NCI-H187 (cell line): ENCODE measurements around the gene LCE1E.

Experiments
- DNase-seq, 2 experiments: peaks; one replicate each; lab custom pipeline; 2025; lab: John Stamatoyannopoulos, UW

Gene LCE1E, protein sequence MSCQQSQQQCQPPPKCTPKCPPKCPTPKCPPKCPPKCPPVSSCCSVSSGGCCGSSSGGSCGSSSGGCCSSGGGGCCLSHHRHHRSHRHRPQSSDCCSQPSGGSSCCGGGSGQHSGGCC

DNA sequence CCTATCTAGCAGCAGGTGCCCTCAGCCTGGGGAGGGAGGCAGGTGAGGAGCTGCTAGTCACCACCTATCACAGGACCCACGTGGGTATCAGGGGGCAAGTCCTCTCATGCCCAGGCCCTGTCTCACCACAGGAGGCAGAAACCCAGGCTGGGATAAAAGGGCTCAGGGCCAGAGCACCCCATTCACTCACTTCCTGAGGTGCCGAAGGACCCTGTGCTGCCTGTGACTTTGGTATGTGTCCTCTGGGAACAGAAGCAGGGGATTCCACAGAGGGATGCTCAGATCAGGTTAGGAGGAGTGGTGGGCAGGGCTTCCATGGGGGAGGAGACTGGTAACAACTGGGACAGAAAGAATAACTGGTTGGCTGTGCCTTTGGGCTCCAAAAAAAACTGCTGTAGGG lies at the start of gene LCE1E:
Gene LCE1E, plus strand, starts transcription at position 181 of the 400 bp plus-strand sequence. CDS start 1,043 bp downstream, outside the sequence.
- no peak for DNase-seq

DNA sequence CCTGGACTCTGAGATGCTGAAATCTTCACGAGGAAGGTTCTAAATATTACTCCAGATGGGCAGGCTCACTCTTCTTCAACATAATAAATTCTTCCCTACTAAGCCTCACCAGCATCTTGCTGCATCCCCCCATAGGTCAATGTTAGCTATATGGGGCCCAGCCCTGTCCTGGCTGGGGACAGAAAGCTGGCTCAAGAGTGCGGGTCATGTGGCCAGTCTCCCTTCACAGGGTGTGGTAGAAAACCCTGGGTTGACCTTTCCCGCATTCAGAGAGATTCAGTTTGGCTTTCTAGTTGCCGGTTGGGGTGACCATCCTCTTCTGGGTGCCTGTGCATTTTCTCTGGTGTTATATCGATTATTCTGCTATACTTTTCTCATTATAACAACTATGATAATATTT lies 48.1 kb upstream of the LCE1E start:
- DNase-seq: no peak

DNA sequence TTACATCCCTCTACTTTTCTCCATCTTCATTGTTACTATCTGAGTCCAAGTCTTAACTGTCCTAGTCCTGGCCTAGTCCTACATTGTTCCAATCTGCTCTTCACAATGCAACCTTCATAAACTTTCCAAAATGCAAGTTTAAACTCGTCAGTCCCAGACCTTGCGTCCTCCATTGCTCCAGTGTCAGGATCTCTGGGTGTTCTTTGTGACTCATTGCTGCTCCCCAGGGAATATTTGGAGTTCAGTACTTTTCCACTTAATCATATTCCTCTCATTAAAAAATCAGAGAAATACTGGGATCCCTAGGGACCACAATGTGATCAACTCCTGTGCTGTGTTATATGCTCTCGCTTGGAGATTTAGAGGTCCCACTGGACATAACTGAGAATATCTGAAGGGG lies 46.2 kb upstream of the LCE1E start:
- DNase-seq: no peak

DNA sequence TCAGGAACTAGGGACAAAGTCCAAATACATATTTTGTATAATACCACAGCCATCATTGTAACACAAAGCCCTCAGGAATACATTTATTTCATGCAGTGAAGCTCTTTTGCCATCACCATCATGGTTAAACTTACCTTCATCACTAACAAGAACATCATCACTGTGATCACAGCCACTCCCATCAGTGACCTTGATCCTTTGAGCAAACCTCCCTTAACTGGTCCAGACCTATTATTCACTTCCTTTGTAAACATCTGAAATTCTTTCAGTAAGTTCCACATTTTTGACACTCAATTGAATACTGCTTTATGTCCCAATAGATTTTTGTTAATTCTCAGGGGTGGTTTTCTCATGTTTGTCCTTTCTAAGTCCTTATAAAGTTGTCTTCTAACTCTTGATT lies 44.4 kb upstream of the LCE1E start:
- no peak for DNase-seq

DNA sequence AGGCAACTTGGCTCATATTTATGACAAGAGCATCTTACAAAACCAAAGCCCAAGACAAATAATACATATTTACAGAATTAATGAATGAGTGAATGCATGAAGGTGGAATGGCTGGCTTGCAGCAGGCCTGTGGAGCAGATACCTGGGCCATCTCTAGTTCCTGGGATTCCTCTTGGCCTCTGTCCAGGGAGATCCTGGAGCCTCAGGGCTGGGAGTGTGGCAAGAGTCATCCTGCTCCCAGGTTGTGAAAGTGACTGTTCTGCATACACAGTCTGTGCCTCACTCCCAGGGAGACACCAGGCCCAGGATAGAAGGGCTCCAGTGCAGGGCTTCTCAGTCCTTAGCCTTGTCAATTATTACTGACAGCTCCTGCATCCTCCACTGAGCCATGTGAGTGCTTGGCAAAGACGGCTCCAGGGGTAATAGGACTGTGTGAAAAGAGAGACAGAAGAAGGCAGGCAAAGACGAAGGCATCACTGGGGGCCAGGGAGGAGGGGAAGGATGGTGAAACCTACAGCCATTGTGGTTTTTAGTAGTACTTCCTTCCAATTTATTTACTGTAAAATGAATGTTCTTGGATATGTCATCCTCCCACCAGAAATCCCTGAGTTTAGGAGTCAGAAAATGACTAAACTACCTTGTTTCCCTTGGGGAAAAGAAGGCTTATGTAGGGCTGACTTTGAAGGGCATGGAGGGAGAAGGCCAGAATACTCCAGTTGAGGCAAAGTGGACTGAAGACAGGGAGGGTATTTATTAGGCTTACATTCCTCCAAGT lies 42.5 kb upstream of the LCE1E start:
- DNase-seq: no peak

DNA sequence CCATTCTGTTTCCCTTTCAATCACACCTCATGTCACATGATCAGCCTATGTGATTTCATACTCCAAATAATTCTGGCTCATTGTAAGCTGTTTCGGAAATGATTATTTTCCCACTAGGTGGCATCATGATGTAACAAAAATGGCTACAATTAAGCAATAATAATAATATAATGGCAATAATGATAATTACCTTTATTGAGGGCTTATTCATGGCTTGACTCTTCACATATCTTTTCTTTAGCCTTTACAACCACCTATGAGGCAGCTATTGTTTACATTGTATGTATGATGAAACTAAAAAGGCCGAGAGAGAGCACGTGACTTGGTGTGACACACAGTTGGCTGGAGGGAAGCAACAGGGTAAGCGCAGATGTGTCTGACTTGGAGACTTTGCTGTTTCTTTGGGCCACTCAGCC lies 40.8 kb upstream of the LCE1E start:
- no peak for DNase-seq

DNA sequence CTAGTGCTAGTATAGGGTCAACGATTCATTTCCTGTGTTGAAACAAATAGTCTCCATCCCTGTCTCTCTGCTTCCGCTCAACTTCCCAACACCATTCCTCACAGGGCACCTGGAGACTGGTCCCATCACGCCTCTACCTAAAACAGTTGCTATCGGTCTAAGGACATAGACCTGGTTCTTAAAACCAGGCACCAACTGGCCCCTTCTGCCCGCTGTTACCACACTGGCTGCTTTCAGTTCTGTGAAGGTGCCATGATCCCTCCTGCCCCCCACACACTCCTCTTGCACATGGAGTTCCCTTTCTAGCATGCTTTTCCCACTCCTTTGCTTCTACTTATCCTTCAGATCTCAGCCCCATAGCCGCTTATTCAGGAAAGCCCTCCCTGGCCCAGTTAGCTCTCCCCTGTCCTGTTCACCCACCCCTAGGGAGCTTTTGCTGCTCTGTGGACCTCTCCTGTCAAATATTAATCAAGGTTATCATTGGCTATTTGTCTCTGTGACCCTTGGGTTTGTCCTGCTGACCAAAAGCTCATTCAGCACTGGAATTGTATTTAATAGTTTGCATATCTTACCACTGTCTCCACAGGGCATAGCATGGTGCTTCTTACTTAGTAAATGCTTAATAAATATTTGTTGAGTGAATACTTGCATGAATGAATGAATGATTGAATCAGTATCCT lies 40.2 kb upstream of the LCE1E start:
- DNase-seq: no peak

DNA sequence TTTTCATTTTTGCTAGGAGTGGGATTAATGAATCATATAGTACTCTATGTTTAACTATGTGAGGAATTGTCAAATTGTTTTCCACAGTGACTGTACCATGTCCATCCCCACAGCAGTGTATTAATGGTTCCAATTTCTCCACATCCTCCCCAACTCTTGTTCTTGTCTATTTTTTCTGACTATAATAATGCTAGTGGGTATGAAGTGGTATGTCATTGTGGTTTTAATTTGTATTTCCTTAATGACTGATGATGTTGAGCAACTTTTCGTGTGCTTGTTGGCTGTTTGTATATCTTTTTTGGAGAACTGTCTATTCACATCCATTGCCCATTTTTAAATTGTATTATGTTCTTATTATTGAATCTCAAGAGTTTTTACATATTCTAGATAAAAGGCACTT lies 38.2 kb upstream of the LCE1E start:
- DNase-seq: no peak

DNA sequence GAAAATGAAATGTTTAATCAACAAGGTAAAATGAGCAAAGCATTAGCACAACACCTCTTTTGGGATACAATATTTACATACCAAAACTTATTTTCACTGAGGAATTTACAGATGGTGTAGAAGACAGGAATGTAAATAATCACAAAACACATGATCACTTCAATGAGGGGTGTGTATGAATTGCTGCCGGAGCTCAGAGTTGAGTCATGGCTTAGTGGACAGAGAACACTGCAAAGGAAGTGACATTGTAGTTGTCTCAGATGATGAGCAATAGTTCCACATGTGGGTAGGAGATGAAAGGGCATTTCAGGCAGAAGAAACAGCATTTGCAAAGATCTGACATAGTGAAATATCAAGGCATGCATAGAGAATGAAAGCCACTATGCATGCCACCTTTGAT lies 33.8 kb upstream of the LCE1E start:
- no peak for DNase-seq

DNA sequence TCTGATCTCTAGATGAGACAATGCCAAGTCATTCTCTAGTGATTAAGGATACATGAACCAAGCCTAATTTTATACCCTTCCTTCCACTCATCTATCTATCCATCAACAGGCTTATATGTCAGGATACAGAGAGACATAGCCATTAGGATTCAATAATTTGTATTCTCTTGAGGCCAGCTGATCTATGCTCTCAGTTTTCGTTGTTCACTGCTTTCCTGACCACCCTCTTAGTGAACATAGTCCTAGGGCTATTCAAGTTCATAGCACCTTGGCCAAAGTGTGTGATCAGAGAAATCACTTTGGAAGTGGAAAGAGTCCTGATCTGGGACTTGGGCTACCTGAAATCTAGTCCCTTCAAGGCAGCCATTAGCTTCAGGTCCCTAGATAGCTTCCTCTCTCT lies 32.5 kb upstream of the LCE1E start:
- DNase-seq: no peak

DNA sequence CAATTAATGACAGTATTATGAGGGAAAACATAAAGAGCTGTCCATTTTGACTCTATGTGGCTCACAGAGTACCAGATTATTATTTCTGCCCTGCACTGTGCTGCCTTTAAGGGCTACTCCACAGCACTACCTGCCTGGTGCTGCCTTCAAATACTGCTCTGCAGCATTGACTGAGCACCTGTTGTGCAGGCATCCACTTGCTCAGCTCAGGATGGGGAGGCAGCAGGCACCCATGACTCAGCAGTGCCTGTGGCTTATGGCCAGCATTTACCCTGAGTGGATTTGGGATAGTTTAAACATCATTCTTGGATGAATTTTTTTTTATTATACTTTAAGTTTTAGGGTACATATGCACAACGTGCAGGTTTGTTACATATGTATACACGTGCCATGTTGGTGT lies 29.2 kb upstream of the LCE1E start:
- no peak for DNase-seq

DNA sequence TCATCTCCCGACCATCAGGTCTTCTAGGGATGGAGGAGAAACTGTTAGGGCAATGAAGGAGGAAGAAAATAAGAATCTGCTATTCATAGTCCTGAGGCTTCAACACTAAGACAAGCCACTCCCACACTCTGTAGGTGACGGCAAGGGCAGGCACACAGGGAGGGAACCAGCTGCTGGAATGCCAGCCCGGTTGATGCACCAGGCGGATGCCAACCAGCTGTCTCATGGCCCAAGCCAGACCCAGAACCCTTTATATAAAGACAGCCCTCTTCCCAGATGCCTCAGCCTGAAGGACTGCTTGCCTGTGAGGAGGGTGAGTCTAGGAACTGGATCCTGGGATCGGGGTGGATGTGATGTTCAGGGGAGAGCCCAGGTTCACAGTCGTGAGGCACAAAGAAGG lies 28.3 kb upstream of the LCE1E start, which contains the start of gene KPRP:
Gene KPRP, plus strand, starts transcription at position 279 of the 400 bp plus-strand sequence. CDS start 1,564 bp downstream, outside the sequence.
- DNase-seq: no peak

DNA sequence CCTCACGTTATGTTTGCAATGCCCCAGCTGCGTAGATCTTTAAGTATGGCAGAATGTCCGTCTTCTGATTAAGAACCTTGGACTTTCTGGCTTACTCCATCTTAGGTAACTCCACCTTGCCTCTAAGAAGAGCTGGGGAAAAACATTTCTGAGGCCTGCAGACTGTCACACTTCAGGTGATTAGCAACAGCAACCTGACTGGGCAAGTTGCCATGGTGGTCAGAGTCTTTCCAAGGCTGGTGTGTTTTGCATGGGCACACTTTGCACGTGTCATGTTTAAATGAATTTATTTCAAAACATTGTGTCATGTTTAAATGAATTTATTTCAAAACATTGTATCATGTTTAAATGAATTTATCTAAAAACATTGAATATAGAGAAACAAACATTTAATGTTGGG lies 27.4 kb upstream of the LCE1E start:
- DNase-seq: no peak

DNA sequence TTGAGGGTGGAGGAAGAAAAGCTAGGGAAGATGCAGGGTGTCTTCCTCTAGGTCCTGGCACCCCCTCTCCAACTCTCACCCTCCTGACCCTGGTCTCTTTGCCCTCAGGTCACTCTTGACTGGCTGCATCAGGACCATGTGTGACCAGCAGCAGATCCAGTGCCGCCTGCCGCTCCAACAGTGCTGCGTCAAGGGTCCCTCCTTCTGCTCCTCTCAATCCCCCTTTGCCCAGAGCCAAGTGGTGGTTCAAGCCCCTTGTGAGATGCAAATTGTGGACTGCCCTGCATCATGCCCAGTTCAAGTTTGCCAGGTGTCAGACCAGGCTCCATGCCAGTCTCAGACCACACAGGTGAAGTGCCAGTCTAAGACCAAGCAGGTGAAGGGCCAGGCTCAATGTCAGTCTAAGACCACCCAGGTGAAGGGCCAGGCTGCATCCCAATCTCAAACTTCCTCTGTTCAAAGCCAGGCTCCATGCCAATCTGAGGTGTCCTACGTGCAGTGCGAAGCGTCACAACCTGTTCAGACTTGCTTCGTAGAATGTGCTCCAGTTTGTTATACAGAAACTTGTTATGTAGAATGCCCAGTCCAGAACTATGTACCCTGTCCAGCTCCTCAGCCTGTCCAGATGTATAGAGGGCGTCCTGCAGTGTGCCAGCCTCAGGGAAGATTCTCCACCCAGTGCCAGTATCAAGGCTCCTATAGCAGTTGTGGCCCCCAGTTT lies 26.4 kb upstream of the LCE1E start:
- no peak for DNase-seq

DNA sequence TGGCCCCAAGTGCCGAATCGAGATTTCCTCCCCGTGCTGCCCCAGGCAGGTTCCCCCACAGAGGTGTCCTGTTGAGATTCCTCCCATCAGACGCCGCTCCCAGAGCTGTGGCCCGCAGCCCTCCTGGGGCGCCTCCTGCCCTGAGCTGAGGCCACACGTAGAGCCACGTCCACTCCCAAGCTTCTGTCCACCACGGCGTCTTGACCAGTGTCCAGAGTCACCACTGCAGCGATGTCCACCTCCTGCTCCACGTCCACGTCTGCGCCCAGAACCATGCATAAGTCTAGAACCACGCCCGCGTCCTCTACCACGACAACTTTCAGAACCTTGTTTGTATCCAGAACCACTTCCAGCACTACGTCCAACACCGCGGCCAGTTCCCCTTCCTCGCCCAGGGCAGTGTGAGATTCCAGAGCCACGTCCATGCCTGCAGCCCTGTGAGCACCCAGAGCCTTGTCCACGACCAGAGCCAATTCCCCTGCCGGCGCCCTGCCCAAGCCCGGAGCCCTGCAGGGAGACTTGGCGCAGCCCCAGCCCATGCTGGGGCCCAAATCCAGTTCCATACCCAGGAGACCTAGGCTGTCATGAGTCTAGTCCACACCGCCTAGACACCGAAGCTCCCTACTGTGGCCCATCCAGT lies 25.4 kb upstream of the LCE1E start:
- DNase-seq: no peak

DNA sequence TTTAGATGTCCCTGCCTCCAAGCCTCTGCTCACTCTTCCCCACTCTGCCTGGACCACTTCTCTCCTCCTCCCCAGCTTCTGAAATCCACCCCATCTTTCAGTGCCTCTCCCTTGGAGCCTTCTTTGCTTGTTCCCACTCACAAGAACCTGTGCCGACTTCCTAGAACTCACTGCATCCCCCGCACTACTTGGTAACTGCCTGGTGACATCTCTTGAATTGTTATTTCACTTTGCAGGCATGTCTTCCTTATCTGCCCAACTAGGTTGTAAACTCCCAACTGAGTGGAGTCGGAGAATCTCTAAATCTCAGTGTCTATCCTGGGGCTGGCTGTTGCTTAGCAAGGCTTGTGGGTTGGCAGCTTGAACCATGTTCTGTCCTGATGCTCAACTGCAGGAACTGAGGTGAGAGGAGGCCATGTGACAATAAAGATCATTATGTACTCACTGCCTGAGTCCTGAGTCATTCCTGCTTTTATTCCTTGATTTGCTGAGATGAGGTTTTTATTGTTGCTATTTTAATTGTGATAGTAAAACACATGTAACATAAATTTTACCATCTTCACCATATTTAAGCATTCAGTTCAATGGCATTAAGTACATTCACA lies 24.3 kb upstream of the LCE1E start:
- no peak for DNase-seq

DNA sequence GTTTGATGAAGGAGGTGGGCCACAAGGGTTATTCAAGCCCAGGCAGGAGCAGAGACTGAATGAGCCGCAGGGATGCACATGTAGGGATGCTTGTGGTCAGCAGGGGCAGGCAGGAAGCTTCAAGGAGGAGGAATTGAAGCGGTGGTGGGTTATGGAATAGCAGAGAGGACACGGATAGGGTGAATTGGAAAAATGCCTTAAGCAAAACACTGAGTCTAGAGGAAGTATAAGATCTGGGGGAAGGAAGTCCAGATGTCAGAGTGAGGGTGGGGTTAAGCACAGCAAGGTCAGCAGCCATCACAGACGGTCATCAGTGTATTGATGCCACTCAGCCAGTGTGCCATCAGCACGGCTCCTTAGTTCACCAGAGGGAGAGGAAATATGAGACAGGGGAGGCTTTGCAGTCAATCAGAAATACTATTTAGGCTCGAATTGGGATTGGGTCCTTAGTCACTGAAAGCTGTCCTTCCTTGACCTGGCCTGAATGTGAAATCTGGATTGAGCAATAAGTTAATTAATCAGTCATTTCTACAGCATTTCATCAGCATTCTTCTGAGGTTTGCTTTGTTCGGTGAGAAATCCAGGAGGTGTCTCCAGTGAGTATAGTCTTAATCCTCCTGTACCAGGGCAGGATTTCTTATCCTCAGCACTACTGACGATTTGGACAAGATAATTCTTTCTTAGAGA lies 17.1 kb upstream of the LCE1E start:
- DNase-seq: no peak

DNA sequence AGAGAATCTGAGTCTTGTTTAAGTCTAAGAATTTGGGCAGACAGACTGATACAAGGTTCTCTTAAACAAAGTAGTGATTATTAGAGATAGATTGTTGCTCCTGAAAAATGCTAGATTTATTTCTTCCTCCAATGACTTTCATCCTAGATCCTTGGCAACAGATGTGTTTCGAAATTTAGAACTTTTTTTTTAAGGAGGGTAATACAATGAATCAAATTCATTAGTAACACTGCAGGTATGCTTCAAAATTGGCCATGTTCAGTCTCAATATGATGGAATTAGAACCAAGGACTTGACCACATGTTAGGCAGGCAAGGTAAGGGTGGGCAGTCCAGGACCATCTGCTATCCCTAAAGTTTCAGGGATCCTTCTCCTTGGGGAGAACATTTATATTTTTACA lies 15.6 kb upstream of the LCE1E start:
- no peak for DNase-seq

DNA sequence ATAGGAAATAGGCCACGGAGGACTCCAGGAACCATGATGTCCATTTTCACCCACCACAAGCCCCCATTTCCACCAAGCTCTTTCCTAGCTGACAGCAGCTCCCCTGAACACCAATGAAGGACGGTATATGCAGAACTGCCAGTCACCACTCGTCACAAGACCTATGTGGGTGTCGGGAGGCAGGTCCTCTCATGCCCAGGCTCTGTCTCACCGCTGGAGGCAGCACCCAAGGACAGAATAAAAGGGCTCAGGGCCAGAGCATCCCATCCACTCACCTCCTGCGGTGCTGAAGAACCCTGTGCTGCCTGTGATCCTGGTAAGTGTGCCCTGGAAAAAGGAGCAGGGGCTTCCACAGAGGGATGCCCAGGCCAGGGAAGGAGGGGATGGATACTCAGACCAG lies 11.2 kb upstream of the LCE1E start, which contains the start of gene LCE1F:
Gene LCE1F, plus strand, starts transcription at position 266 of the 400 bp plus-strand sequence. CDS start 1,232 bp downstream, outside the sequence.
- DNase-seq: no peak

DNA sequence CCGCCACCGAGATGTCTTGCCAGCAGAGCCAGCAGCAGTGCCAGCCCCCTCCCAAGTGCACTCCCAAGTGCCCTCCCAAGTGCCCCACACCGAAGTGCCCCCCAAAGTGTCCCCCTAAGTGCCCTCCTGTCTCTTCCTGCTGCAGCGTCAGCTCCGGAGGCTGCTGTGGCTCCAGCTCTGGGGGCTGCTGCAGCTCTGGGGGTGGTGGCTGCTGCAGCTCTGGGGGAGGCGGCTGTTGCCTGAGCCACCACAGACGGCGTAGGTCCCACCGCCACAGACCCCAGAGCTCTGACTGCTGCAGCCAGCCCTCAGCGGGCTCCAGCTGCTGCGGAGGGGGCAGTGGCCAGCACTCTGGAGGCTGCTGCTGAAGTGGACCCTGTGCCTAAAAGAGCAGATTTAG lies 9.7 kb upstream of the LCE1E start:
- no peak for DNase-seq
